Measurements from ENCODE around the gene EFCAB14. TPM values are rescaled to one million over a fixed set of nuclear protein-coding genes. Genes with fewer than 3 reads are reported as not detected.
"Not testable (repeated sequence)": the region's sequence is repeated elsewhere in the genome, so short reads cannot be mapped to it uniquely, and the experiment has no call there.

The EFCAB14 gene
- total RNA-seq, 2 experiments from 2014 or later, result 39.6 to 41.6 TPM

DNA sequence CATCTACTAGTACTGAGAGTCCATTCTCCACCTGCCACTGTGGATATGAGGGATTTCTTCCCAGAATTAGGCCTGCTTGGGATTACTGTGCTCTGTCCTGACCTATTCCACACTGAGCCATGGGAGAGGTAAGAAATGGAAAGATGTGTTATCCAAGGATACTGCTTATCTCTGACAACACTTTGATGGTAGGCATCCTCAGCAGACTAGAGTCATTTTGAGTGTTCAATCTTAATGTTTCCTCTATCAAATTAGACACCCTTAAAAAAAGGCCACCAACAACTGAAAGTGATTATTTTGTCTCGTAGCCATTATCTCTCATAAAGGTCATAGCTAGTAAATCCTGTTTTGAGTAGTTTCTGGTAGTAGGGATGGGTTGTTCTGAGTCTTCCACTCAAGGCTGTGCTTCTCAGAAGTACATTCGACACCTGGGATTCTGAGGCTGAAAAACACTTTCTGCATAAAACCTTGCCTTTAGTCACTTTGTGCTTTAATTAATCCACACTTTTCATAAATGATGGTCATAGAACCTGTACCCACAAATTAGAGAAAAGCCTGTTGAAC, 59.5 kb downstream of the EFCAB14 start:
- H3K4me3 Mint-ChIP-seq, result no peak overlapping the region
- ChIA-PET CTCF (no interaction called here), POLR2A (interaction anchor here (1.3 kb wide), 1 partner anchor 8 kb away, joined by 3 read pairs; no protein-coding TSS in a partner anchor)
- H3K4me1 Mint-ChIP-seq (ENCODE audit: low read depth), result peaks cover 21% of the 10 kb centered on the region
- peaks cover 33% of the 10 kb centered on the region for H3K36me3 Mint-ChIP-seq (ENCODE audit: low read depth)
- peak; percentile 45 for ATAC-seq
- H3K27ac Mint-ChIP-seq, result peak overlapping the region; percentile 36
- no peak for DNase-seq
- no peaks in the 10 kb centered on the region for H3K27me3 Mint-ChIP-seq
- no peak for TF ChIP-seq CTCF (IDR thresholded peaks at IDR 0.05)
- peaks cover 4% of the 10 kb centered on the region for H3K9me3 Mint-ChIP-seq
- intact Hi-C loops (cut with micrococcal nuclease), result no loop called here

- TF ChIP-seq CTCF (IDR thresholded peaks at IDR 0.05), result no peak
- Mint-ChIP-seq H3K9me3 (peaks cover 4% of the 10 kb centered on the region), H3K27ac (peak overlapping the region; percentile 21), H3K4me1 (ENCODE audit: low read depth) (peaks cover 31% of the 10 kb centered on the region), H3K4me3 (no peak overlapping the region), H3K27me3 (no peaks in the 10 kb centered on the region), H3K36me3 (ENCODE audit: low read depth) (peaks cover 33% of the 10 kb centered on the region)
- intact Hi-C loops (cut with micrococcal nuclease), result no loop called here
- ChIA-PET CTCF (no interaction called here), POLR2A (interaction anchor here (0.5 kb wide), 1 partner anchor 521 kb away, joined by 3 read pairs; no protein-coding TSS in a partner anchor)
- ATAC-seq (no peak), DNase-seq (no peak)
Measured at GRCh38 chr1:46657775-46658174, 61.1 kb downstream of the EFCAB14 start.

DNA sequence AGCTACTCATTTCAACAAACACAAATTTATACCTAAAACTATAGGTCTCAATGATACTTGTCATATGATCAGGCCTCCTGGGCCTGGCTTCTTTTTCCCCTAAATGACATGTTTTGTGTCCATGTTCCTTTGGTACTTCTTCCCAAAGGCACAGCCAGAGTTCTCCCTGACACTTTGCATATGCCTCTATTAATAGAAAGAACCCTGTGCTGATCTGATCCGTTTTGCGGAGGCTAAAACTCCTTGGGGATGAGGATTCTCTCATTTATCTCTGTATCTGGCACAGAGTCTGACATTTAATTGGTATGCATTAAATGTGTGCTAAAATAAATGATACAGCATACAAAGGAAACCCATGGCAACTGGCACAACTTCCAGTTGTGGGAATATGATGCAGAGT, 62.3 kb downstream of the EFCAB14 start:
- POLR2A ChIA-PET, result no interaction called here

DNA sequence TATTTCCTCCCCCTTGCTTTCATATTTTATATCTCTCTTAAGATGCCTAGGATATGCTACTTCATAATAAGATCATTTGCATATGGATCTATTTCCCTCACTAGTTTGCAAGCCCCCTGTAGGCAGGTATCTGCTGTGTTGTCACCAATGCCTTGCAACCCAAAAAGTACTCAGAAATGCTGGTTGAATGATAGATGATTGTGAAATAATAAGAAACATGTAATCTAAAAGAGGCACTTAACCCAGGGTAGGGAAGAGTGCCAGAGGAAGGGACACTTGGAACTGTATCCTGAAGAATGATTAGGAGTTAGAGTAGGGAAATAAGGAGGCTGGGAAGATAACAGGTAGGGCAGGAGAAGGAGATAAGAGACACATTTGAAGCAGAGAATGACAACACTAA, 63.1 kb downstream of the EFCAB14 start:
- H3K36me3 Mint-ChIP-seq (ENCODE audit: low read depth), result peaks cover 42% of the 10 kb centered on the region
- intact Hi-C loops (cut with micrococcal nuclease), result no loop called here

More for the DNA sequence above, 62.3 kb downstream of the EFCAB14 start:
- DNase-seq, result no peak
- CTCF ChIA-PET, result interaction anchor here (0.8 kb wide), 1 partner anchor 12 kb away, joined by 3 read pairs; the partner anchor contains the start of gene ATPAF1
- intact Hi-C loops (cut with micrococcal nuclease), result no loop called here
- Mint-ChIP-seq H3K36me3 (ENCODE audit: low read depth) (peaks cover 41% of the 10 kb centered on the region), H3K4me3 (no peak overlapping the region), H3K4me1 (ENCODE audit: low read depth) (peaks cover 31% of the 10 kb centered on the region), H3K9me3 (peaks cover 6% of the 10 kb centered on the region), H3K27ac (no peak overlapping the region), H3K27me3 (no peaks in the 10 kb centered on the region)
- no peak for TF ChIP-seq CTCF (IDR thresholded peaks at IDR 0.05)
- ATAC-seq, result no peak

GRCh38 chr1:46654698-46655097, 64.2 kb downstream of the EFCAB14 start:
- H3K4me1 Mint-ChIP-seq (ENCODE audit: low read depth), result peaks cover 22% of the 10 kb centered on the region
- POLR2A ChIA-PET, result interaction anchor here (1.0 kb wide), 1 partner anchor 14 kb away, joined by 3 read pairs; no protein-coding TSS in a partner anchor
- intact Hi-C loops (cut with micrococcal nuclease); ATAC-seq; H3K27me3 Mint-ChIP-seq; H3K4me3 Mint-ChIP-seq; DNase-seq; H3K27ac Mint-ChIP-seq: not testable (repeated sequence)
- CTCF ChIA-PET, result interaction anchor here (1.9 kb wide), 1 partner anchor 71 kb away, joined by 5 read pairs; no protein-coding TSS in a partner anchor
- H3K9me3 Mint-ChIP-seq, result peaks cover 11% of the 10 kb centered on the region
- peaks cover 53% of the 10 kb centered on the region for H3K36me3 Mint-ChIP-seq (ENCODE audit: low read depth)

More for the DNA sequence above, 63.1 kb downstream of the EFCAB14 start:
- TF ChIP-seq CTCF (IDR thresholded peaks at IDR 0.05), result no peak
- H3K4me3 Mint-ChIP-seq, result no peak overlapping the region
- H3K9me3 Mint-ChIP-seq, result peaks cover 6% of the 10 kb centered on the region
- DNase-seq (no peak), ATAC-seq (no peak)
- ChIA-PET POLR2A (interaction anchor here (0.8 kb wide), 1 partner anchor 9 kb away, joined by 3 read pairs; no protein-coding TSS in a partner anchor), CTCF (no interaction called here)
- H3K4me1 Mint-ChIP-seq (ENCODE audit: low read depth), result peaks cover 31% of the 10 kb centered on the region
- no peaks in the 10 kb centered on the region for H3K27me3 Mint-ChIP-seq
- H3K27ac Mint-ChIP-seq, result no peak overlapping the region
